Measurements from ENCODE around the gene KIRREL3.

DNA sequence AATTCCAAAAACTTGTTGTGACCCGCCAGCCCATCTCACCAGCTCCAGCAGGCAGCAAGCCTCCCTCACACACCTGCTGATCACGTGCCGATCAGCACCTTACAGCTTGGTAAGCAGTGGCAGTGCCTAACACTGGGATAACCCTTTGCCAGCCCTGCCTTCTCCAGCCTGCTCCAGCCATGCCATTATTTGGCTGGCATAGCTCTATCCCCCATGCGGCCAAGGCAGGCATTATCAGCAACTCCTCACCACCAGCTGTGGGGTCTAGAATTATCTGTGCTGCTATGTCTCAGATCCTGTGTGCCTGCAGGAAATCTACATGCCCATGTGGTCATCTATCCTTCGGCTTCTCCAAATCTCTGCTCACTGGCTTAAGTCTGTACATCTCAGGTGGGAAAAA lies 430.1 kb downstream of the KIRREL3 start:
- TF ChIP-seq, protein P1, sequence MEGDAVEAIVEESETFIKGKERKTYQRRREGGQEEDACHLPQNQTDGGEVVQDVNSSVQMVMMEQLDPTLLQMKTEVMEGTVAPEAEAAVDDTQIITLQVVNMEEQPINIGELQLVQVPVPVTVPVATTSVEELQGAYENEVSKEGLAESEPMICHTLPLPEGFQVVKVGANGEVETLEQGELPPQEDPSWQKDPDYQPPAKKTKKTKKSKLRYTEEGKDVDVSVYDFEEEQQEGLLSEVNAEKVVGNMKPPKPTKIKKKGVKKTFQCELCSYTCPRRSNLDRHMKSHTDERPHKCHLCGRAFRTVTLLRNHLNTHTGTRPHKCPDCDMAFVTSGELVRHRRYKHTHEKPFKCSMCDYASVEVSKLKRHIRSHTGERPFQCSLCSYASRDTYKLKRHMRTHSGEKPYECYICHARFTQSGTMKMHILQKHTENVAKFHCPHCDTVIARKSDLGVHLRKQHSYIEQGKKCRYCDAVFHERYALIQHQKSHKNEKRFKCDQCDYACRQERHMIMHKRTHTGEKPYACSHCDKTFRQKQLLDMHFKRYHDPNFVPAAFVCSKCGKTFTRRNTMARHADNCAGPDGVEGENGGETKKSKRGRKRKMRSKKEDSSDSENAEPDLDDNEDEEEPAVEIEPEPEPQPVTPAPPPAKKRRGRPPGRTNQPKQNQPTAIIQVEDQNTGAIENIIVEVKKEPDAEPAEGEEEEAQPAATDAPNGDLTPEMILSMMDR (IDR thresholded peaks at IDR 0.05), result no peak
- TF ChIP-seq POLR2A (IDR thresholded peaks at IDR 0.05) (no peak), POLR2AphosphoS5 (IDR thresholded peaks at IDR 0.05) (no peak)

Measured in prostate gland (tissue), 2 donors.